Measurements from ENCODE around the gene ROBO1. TPM values are rescaled to one million over a fixed set of nuclear protein-coding genes. Genes with fewer than 3 reads are reported as not detected.

The ROBO1 gene
- total RNA-seq, 1 donor from 2014 or later, result 250 TPM

GRCh38 chr3:79028916-79029315 is 738.9 kb downstream of the ROBO1 start:
- no peaks in the 10 kb centered on the region for H3K36me3 Mint-ChIP-seq (ENCODE audit: low read depth, unreplicated experiment)
- H3K4me3 Mint-ChIP-seq (ENCODE audit: unreplicated experiment), result no peak overlapping the region

GRCh38 chr3:79027593-79027992 is 740.2 kb downstream of the ROBO1 start:
- no peak overlapping the region for H3K27ac Mint-ChIP-seq (ENCODE audit: unreplicated experiment)
- no peaks in the 10 kb centered on the region for H3K27me3 Mint-ChIP-seq (ENCODE audit: unreplicated experiment)
- no peaks in the 10 kb centered on the region for H3K9me3 Mint-ChIP-seq (ENCODE audit: unreplicated experiment)
- no peaks in the 10 kb centered on the region for H3K4me1 Mint-ChIP-seq (ENCODE audit: unreplicated experiment)
- no peak overlapping the region for H3K4me3 Mint-ChIP-seq (ENCODE audit: unreplicated experiment)
- no peak for DNase-seq (ENCODE audit: low spot score)
- H3K36me3 Mint-ChIP-seq (ENCODE audit: low read depth, unreplicated experiment), result no peaks in the 10 kb centered on the region
- TF ChIP-seq CTCF (IDR thresholded peaks at IDR 0.05; ENCODE audit: unreplicated experiment), result no peak

More at GRCh38 chr3:79028916-79029315, 738.9 kb downstream of the ROBO1 start:
- Mint-ChIP-seq H3K9me3 (ENCODE audit: unreplicated experiment) (no peaks in the 10 kb centered on the region), H3K4me1 (ENCODE audit: unreplicated experiment) (no peaks in the 10 kb centered on the region), H3K27ac (ENCODE audit: unreplicated experiment) (no peak overlapping the region), H3K27me3 (ENCODE audit: unreplicated experiment) (no peaks in the 10 kb centered on the region)
- TF ChIP-seq CTCF (IDR thresholded peaks at IDR 0.05; ENCODE audit: unreplicated experiment), result no peak
- no peak for DNase-seq (ENCODE audit: low spot score)

DNA sequence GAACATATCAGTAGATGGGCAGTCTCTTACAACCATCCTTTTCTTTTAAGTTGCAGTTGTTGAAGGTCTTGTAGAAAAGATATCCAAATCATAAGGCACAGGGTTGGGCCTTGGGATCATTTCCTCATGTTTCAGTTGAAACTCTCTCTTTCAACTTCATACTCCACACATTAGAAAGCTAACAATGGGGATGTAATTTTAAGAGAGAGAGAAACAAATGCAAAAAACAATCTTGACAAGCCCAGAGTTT is 747.9 kb downstream of the ROBO1 start:
- Mint-ChIP-seq H3K36me3 (ENCODE audit: low read depth, unreplicated experiment) (peaks cover 5% of the 10 kb centered on the region), H3K27me3 (ENCODE audit: unreplicated experiment) (peaks cover 7% of the 10 kb centered on the region), H3K27ac (ENCODE audit: unreplicated experiment) (peak overlapping the region; percentile 99), H3K4me3 (ENCODE audit: unreplicated experiment) (no peak overlapping the region), H3K9me3 (ENCODE audit: unreplicated experiment) (no peaks in the 10 kb centered on the region), H3K4me1 (ENCODE audit: unreplicated experiment) (peaks cover 20% of the 10 kb centered on the region)
- no peak for DNase-seq (ENCODE audit: low spot score)
- TF ChIP-seq CTCF (IDR thresholded peaks at IDR 0.05; ENCODE audit: unreplicated experiment), result no peak

GRCh38 chr3:79019137-79019923 is 748.5 kb downstream of the ROBO1 start:
- no peak for TF ChIP-seq CTCF (IDR thresholded peaks at IDR 0.05; ENCODE audit: unreplicated experiment)
- peaks cover 7% of the 10 kb centered on the region for H3K27me3 Mint-ChIP-seq (ENCODE audit: unreplicated experiment)
- DNase-seq (ENCODE audit: low spot score), result peak; percentile 70
- no peak overlapping the region for H3K4me3 Mint-ChIP-seq (ENCODE audit: unreplicated experiment)
- peak overlapping the region; percentile 99 for H3K27ac Mint-ChIP-seq (ENCODE audit: unreplicated experiment)
- H3K36me3 Mint-ChIP-seq (ENCODE audit: low read depth, unreplicated experiment), result peaks cover 5% of the 10 kb centered on the region
- peaks cover 24% of the 10 kb centered on the region for H3K4me1 Mint-ChIP-seq (ENCODE audit: unreplicated experiment)
- no peaks in the 10 kb centered on the region for H3K9me3 Mint-ChIP-seq (ENCODE audit: unreplicated experiment)

- DNase-seq (ENCODE audit: low spot score), result peak; percentile 71
- Mint-ChIP-seq H3K27me3 (ENCODE audit: unreplicated experiment) (peaks cover 7% of the 10 kb centered on the region), H3K4me1 (ENCODE audit: unreplicated experiment) (peaks cover 30% of the 10 kb centered on the region), H3K9me3 (ENCODE audit: unreplicated experiment) (no peaks in the 10 kb centered on the region), H3K36me3 (ENCODE audit: low read depth, unreplicated experiment) (peaks cover 5% of the 10 kb centered on the region), H3K4me3 (ENCODE audit: unreplicated experiment) (no peak overlapping the region), H3K27ac (ENCODE audit: unreplicated experiment) (no peak overlapping the region)
- no peak for TF ChIP-seq CTCF (IDR thresholded peaks at IDR 0.05; ENCODE audit: unreplicated experiment)
Measured at GRCh38 chr3:79018671-79019136, 749.1 kb downstream of the ROBO1 start.

Measured in endothelial cell (in vitro differentiated cells).